ENCODE data around the gene IL18BP. TPM values are rescaled to one million over a fixed set of nuclear protein-coding genes. Genes with fewer than 3 reads are reported as not detected.
A peak's percentile ranks its signal among the peaks of the same experiment; 100 is the strongest.

The IL18BP gene
- total RNA-seq, 2 donors from 2014 or later: 3.1 to 13.9 TPM

DNA sequence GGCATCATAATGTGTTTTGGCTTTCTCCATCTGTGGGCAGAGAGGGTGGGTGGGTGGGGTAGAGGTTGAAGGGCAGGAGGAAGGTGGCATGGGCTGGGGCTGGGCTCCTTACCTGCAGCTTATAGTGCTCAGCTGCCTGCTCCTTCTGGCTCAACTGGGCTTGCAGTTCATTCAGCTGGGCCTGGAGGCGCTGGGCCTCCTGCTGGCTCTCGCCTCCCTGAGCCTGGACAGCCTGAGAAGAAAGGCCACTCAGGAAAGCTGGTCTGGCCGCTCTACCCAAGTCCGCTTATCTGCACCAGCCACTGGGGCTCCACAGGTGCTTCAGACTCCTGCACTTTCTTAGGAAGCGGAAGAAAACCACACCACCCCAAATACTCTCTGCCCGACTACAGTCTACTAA is 10.4 kb downstream of the IL18BP start:
- intact Hi-C loops (cut with DNase I): no loop called here
- Histone ChIP-seq H3K27ac (no peak overlapping the region), H3K4me3 (no peak overlapping the region), H3K9me3 (no peaks in the 10 kb centered on the region), H3K27me3 (replicated peaks; ENCODE audit: insufficient read depth) (no peaks in the 10 kb centered on the region), H3K4me1 (replicated peaks) (peaks cover 15% of the 10 kb centered on the region), H3K36me3 (peaks cover 59 to 70% of the 10 kb centered on the region in 2 donors)
- WGBS: 93% methylated on average over 6 of the region's 6 CpGs
- TF ChIP-seq, protein P1, sequence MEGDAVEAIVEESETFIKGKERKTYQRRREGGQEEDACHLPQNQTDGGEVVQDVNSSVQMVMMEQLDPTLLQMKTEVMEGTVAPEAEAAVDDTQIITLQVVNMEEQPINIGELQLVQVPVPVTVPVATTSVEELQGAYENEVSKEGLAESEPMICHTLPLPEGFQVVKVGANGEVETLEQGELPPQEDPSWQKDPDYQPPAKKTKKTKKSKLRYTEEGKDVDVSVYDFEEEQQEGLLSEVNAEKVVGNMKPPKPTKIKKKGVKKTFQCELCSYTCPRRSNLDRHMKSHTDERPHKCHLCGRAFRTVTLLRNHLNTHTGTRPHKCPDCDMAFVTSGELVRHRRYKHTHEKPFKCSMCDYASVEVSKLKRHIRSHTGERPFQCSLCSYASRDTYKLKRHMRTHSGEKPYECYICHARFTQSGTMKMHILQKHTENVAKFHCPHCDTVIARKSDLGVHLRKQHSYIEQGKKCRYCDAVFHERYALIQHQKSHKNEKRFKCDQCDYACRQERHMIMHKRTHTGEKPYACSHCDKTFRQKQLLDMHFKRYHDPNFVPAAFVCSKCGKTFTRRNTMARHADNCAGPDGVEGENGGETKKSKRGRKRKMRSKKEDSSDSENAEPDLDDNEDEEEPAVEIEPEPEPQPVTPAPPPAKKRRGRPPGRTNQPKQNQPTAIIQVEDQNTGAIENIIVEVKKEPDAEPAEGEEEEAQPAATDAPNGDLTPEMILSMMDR (IDR thresholded peaks at IDR 0.05): no peak
- no peak for TF ChIP-seq POLR2AphosphoS5 (IDR thresholded peaks at IDR 0.05)
- no peak for TF ChIP-seq POLR2A (IDR thresholded peaks at IDR 0.05)
- no peak for DNase-seq (ENCODE audit: low spot score)

DNA sequence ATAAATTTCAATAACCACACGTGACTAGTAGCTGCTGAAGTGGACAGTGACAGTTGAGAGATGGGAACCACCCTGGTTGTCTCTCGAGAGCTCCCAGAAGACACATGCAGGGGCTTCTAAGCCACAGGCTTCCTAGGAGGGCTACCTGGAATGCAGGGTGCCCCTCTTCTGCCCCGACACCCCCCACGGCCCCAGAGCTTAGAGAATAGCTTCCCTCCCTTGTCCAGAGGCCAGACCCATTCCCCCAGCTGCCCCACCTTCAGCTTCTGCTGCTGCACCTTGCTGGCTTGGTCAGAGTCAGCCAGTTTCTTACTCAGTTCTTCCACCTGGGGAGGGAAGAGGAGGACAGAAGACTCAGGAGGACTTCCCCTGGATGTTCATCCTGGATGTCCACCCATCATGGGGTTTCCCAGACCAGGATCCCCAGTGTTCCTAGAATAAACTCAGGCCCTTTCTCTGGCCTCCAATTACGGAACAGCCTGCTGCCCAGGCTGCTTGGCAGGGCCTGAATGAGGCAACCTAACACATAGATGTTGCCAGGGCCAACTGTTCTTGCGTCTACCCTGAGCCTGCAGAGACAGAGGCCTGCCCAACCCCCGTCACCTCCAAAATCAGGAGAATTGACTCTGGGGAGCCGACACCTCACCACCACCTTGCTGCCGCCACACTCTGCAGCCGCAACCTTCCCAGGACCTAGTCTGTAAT is 12.0 kb downstream of the IL18BP start:
- no peak overlapping the region for H3K4me3 ChIP-seq
- TF ChIP-seq, protein P1 (IDR thresholded peaks at IDR 0.05): no peak
- TF ChIP-seq POLR2A (IDR thresholded peaks at IDR 0.05) (no peak), POLR2AphosphoS5 (IDR thresholded peaks at IDR 0.05) (no peak)
- H3K36me3 ChIP-seq: peaks cover 59 to 68% of the 10 kb centered on the region in 2 donors
- no peak overlapping the region for H3K27ac ChIP-seq
- DNase-seq (ENCODE audit: low spot score): no peak
- no peaks in the 10 kb centered on the region for H3K9me3 ChIP-seq
- no peaks in the 10 kb centered on the region for H3K27me3 ChIP-seq (replicated peaks; ENCODE audit: insufficient read depth)
- WGBS: 69% methylated on average over 10 of the region's 10 CpGs
- H3K4me1 ChIP-seq (replicated peaks): peaks cover 17% of the 10 kb centered on the region
- intact Hi-C loops (cut with DNase I): loop anchor here (10.0 kb wide), 1 partner anchor 224 kb away; no protein-coding TSS in a partner anchor

DNA sequence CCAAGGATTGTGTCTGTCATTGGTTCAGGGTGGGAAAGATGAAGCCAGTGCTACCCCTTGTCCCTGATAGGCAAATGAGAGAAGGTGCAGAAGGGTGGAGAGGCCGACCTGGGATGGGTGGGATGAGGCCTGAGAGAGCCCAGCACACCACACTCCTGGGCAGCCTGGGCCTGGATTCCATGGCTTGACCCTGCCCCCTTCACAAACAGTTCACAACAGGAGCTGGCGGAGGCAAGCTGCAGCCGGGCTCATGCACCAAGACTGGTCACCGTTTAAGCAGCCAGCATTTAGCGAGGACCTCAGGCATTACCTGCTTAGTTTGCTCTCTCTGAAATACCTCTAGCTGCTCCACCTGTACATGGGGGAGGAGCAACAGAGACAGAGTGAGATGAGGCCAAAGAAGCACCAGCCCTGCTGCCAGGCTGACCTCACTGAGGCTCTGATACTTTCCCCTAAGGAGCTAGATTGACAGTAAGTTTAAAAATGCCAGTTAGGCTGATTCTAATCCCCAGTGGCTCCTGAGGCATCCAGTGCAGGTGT is 13.5 kb downstream of the IL18BP start:
- 74% methylated on average over 5 of the region's 5 CpGs for WGBS
- DNase-seq (ENCODE audit: low spot score): no peak
- Histone ChIP-seq H3K27me3 (replicated peaks; ENCODE audit: insufficient read depth) (no peaks in the 10 kb centered on the region), H3K27ac (peak overlapping the region in 1 of 2 donors; percentile 59), H3K36me3 (peaks cover 63% of the 10 kb centered on the region in 2 donors), H3K4me1 (replicated peaks) (peaks cover 17% of the 10 kb centered on the region), H3K4me3 (no peak overlapping the region), H3K9me3 (no peaks in the 10 kb centered on the region)
- TF ChIP-seq, protein P1 (IDR thresholded peaks at IDR 0.05): no peak
- no peak for TF ChIP-seq POLR2AphosphoS5 (IDR thresholded peaks at IDR 0.05)
- intact Hi-C loops (cut with DNase I): loop anchor here (2.0 to 10.0 kb wide), 2 partner anchors 35 to 223 kb away; no protein-coding TSS in a partner anchor

DNA sequence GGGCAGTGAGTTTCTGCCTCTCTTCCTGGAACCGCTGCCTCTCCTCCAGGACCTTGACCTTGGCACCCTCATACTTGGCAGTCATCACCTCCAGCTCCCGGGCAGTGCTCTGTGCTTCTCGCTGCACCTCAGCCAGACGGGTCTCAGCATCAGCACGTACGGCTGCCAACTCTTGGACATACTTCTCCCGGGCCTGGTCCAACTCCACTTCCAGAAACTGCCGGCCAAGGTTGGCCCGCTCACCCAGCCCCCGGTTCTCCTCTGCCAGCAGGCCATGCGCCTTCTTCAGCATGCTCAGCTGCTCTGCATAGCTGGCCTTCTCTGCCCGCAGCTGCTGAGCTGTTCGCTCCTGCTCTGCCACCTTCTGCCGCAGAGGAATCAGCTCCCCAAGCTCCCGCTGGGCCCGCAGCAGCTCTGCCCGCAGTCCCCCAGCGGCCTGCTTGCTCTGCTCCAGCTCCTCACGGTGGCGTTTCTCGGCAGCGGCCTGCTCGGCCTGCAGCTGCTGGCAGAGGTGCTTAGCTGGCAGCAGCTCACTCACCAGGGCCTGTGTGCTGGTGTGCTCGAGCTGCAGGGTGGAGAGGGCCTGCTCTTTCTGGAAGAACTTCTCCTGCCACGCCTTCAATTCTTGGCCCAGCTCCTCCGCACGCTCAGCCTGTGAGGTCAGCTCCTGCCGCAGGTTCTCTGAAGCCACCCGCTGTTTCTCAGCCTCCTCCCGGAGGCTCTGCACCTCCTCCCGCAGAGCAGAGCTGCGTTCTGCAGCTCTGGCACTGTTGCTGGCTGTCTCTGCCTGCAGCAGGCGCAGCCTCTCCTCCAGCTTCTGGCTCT is 14.4 kb downstream of the IL18BP start:
- Histone ChIP-seq H3K27ac (peak overlapping the region; percentile 12 to 59), H3K36me3 (peaks cover 61 to 65% of the 10 kb centered on the region in 2 donors), H3K27me3 (replicated peaks; ENCODE audit: insufficient read depth) (no peaks in the 10 kb centered on the region), H3K9me3 (no peaks in the 10 kb centered on the region), H3K4me1 (replicated peaks) (peaks cover 17% of the 10 kb centered on the region), H3K4me3 (no peak overlapping the region)
- DNase-seq (ENCODE audit: low spot score): peak; percentile 79
- intact Hi-C loops (cut with DNase I): loop anchor here (2.0 to 10.0 kb wide), 2 partner anchors 36 to 222 kb away; no protein-coding TSS in a partner anchor
- 31% methylated on average over 32 of the region's 33 CpGs for WGBS
- TF ChIP-seq POLR2A (IDR thresholded peaks at IDR 0.05) (no peak), POLR2AphosphoS5 (IDR thresholded peaks at IDR 0.05) (peak; percentile 64)
- TF ChIP-seq, protein P1 (IDR thresholded peaks at IDR 0.05): no peak

Measured in prostate gland (tissue), 2 donors.